ENCODE data around the gene TMEM266.

The TMEM266 gene

DNA sequence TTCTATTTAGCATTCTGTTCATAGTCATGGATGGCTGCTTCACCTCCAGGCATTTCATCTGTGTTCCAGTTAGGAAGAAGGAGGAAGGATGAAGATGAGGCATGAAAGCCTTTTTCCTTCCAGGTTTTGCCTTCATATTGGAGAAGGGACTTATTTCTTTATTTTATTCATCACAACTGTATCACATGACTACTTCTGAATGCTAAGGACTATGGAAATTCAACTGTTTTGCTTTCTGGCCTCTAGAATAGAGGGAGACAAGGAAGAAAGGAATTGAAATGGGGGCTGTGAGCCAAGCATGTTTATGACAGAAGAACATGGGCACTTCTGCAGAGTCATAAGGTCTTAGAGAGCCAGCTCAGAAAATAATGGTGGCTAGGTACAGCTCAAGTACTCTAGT is 10.4 kb downstream of the TMEM266 start:
- DNase-seq (ENCODE audit: low read depth, low spot score), result no peak

DNA sequence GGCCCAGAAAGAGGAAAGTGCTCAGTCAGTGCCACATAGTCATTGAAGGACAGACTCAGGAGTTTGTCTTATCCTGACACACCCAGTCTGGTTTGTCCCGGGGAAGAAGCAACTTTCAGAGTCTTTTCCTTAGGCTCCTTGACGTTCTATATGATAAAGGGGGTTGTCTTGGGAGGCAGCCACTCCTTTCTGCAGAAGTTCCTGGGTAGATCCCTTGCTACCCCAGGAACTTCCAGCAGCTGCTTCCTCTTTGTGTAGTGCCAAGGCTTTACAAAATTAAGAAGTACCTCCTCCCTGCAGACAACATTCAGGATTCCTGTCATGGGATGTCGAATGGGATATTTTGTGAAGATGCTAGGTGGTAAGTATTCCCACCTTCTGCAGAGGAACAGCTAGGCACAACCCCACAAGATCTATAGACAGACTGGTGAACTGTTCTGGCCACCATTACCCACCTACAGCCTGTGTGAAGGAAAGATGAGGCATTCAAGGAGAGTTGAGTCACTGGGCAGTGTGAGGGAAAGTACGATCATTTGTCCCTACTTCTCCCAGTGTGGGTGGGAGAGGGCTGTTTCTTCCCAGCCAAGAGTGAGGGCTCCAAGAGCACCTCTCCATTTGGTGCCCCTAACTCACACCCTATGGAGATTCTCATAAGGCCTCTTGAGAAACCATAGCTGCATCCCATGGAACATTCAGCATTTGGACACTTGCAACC is 11.3 kb downstream of the TMEM266 start:
- no peak for DNase-seq (ENCODE audit: low read depth, low spot score)

DNA sequence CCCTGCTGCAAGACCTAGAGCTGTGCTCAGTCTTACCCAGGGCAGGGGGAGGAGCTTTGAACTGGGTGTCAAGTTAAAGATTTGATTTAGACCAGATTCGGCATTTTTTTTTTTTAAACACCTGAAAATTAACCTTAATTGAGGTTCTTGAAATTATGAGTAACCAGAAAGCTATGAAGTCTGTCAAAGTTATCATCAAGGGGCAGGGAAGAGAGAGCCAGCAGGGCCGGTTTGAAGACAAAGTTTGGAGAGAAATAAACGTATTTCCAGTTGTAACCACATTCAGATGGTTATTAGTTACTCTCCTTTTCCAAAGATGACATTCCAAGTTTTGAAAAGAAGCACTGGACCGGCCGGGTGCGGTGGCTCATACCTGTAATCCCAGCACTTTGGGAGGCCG is 12.0 kb downstream of the TMEM266 start:
- no peak for DNase-seq (ENCODE audit: low read depth, low spot score)

DNA sequence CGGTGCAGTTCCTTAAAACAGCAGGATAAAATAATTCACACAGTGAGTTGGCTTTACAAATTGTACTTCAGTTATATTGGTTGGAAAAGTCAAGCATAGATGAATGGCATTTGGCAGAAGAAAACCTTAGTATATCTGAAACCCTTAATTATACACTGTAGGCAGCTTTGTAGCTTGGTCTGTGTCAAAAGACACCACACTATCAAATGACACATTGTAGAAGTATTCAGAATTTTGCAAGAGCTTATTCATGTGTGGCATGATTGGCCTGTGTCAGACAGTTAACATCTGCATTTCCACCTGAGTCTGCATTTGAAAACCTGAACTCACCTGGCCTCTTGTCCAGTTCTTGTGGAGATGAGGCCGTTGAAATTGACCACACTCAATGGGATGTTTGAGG is 13.8 kb downstream of the TMEM266 start:
- no peak for DNase-seq (ENCODE audit: low read depth, low spot score)

DNA sequence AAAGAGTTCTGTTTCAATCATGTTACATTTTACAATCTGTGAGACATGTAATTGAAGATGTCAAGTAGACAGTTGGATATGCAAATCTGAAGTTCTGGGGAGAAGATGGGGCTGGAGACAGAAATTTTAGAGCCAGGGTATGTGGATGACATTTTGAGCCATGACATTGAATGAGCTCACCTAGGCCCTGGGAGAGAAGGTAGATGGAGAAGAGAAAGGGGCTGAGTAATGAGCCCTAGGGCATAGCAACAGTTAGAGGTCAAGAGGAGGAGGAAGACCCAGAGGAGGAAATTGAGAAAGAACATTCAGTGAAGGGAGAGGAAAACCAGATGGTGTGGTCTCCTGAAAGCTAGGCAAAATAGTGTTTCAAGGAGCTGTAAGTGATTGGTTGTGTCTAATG is 15.3 kb downstream of the TMEM266 start:
- DNase-seq (ENCODE audit: low read depth, low spot score), result no peak

DNA sequence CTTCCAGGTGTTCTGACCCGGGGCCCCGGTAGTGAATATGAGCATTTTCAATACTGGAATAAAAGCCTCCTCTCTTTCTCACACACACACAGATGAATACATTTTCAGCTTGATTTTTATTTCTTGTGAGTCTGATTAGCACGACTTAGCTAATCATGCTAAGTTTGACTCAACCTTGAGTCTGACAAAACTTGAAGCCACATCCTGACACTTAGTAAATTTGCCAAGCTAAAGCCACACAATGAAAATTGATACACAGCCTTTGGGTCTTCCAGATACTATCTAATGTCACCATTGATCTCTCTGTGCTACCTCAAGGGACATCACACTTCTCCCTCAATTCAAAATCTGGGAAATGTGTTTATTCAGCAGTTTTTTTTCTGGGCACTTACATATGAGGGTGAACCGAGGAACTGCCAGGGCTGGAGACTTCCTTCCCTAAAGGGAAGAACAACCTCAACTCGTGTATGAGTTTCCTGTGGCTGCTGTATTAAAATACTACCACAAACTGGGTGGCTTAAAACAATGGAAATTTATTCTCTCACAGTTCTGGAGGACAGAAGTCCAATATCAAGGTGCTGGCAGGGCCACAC is 18.6 kb downstream of the TMEM266 start:
- DNase-seq (ENCODE audit: low read depth, low spot score), result no peak

DNA sequence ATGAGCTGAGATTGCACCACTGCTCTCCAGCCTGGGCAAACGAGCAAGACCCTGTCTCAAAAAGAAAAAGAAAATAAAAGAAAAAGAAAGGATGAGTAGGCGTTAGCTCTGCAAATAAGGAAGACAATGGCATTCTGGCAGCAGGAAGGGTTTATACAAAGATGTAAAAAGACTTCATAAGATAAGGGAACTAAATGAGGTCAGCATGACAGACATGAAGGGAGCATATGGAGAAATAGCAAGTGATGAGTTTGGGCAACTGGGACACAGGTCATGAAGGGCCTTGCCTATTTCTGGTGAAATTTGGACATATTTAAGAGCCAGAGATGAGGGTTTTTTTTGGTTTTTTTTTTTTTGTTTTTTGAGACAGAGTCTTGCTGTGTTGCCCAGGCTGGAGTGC is 24.5 kb downstream of the TMEM266 start:
- DNase-seq (ENCODE audit: low read depth, low spot score), result no peak

DNA sequence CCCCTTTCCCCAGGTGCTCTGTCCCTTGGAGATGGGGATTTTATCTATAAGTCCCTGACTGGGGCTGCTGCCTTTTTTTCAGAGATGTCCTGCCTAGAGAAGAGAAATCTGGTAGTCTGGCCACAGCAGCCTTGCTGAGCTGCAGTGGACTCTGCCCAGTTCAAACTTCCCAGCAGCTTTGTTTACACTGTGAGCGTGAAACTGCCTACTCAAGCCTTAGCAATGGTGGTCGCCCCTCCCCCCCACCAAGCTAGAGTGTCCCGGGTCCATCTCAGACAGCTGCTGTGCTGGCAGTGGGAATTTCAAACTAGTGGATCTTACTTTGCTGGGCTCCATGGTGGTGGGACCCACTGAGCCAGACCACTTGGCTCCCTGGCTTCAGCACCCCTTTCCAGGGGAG is 38.9 kb downstream of the TMEM266 start:
- no peak for DNase-seq (ENCODE audit: low read depth, low spot score)

DNA sequence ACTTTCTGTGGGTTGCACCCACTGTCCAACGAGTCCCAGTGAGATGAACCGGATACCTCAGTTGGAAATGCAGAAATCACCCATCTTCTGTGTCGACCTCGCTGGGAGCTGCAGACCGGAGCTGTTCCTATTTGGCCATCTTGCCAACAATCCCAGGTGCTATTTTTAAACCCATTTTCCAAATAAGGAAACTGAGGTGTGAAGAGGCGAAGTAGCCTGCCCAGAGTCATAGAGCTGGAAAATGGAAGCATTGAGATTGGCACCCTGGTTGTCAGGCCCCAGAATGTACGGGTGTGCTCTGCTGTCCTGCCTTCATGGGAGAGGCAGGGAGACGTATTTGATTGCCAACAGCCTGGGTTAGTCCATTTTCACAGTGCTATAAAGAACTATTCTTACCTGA is 39.6 kb downstream of the TMEM266 start:
- no peak for DNase-seq (ENCODE audit: low read depth, low spot score)

DNA sequence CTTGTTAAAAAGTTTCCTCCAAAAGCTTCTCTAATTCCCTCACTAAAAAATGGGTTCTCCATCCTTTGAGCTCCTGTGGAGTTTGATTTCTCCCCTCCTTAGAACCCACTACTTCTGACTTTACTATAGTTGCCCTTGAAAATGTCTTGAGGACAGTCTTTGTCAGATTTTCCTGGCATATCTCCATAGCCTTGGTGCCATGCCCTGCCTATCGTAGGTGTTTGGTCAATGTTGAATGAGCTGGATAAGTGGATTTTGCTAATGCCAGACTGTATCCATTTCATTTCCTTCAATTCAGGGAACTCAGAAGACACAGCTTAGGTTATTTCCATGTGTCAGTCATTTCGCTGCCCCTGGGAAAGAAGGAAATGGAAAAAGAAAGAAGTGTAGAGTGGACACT is 40.6 kb downstream of the TMEM266 start:
- no peak for DNase-seq (ENCODE audit: low read depth, low spot score)

DNA sequence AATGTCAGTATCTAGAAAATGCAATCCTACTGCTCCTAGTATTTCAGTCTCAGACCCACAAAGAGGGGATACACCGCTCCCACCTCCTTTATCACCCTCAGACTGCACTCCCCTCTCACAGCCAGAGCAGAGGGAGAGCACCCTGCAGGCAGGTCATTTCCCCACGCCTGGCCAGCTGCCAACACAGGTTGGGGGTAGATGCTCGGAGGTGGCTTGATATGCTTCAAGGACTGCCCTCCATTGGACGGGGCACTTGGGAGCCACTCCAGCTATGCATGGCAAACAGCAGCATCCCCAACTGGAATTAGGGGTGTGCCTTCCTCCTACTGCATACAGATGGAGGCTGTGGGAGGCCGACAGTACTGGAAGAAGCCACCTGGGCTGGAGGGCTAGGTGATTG is 41.9 kb downstream of the TMEM266 start:
- DNase-seq (ENCODE audit: low read depth, low spot score), result no peak

DNA sequence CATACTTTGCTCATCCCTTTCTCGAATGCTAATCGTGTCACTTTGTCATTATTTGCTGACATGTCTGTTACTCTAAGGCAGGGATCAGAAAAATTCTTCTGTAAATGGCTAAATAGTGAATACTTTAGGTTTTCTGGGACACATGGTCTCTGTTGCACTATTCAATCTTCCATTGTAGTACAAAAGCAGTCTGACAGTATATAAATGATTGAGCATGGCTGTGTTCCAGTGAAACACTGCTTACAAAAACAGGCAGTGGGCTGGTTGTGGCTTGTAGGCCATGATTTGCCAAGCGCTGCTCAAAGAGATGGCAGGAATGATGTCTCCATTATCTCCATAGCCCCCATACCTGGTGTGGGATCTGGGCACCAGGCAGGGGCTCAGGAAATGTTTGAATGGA is 45.6 kb downstream of the TMEM266 start:
- DNase-seq (ENCODE audit: low read depth, low spot score), result no peak

DNA sequence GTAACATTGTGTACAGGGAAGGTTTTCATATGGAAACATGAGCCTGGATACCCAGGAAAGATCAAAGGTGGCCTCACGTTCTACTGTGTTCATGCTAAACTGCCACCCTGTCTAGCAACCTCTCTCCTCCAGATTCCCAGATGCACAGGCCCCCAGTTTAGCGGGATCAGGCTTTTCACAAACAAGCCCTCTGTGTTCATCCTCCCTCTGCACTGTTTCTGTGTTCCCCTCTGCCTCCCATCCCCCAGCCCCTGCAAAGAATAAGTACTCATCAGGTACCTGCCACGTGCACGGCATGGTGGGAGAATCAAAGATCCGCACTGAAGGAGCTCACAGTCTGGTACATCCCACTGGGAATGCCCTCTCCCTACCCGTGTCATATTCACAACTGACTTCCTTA is 46.1 kb downstream of the TMEM266 start:
- DNase-seq (ENCODE audit: low read depth, low spot score), result no peak

DNA sequence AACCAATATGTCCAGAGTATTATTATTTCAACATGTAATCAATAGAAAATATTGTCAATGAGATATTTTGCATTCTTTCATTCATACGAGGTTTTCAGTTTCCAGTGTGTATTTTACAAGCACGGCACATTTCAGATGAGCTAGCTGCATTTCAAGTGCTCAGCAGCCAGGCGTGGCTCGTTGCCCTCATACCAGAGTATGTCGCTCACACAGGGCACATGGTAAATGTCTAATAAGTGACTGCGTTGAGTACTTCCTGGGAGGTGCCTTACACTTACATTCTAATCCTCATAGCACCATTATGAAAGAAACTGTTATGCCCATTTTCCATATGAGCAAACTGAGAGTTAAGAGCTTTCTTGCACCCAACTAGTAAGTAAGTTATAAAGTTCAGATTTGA is 47.4 kb downstream of the TMEM266 start:
- DNase-seq (ENCODE audit: low read depth, low spot score), result no peak

DNA sequence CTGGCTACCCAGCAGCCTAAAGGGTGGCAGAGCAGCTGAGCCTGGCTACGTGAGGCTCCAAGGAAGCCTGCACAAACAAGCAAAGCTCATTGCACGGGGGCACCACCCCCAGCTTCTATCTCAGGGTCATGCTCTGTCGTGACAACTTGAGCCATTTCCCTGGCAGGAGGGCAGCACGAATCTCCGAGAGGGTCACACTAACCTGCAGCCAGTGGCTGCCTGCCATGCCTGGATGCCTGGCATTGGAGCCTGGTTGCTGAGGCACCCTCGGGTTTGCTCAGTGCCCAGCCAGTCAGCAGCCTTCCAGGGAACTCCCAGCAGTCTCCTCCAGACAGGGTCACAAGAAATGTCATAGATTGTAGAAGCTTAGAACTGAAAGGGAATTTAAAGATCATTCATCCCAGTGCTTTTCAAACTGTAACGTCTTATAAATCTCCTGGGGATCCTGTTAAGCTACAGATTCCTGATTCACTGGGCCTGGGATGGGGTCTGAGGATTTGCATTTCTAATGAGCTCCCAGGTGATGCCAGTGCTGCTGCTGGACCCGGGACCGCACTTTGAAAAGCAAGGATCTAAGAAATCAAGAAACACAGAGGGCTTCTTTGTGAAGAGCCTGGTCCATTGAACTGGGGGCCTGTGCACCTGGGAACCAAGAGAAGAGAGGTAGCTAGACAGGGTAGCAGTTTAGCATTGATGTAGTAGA is 48.4 kb downstream of the TMEM266 start:
- no peak for DNase-seq (ENCODE audit: low read depth, low spot score)

DNA sequence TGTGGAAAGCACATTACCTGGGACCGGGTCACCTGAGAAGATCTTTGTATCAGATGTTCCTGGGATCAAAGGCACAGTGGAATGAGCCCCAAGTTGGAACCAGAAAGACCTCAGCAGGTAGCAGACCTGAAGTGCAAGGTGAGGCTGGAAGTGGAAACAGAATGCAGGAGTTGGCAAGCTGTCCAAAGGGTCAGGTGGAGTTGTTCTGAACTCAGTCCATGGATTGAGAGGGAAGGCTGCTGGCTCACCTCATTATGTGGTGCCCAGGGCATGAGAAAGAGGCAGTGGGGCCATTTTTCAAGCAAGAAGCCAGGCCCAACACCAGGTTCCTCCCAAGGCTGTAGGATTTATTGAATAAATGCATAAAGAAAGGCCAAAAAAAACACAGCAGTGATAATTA is 49.3 kb downstream of the TMEM266 start:
- DNase-seq (ENCODE audit: low read depth, low spot score), result no peak

DNA sequence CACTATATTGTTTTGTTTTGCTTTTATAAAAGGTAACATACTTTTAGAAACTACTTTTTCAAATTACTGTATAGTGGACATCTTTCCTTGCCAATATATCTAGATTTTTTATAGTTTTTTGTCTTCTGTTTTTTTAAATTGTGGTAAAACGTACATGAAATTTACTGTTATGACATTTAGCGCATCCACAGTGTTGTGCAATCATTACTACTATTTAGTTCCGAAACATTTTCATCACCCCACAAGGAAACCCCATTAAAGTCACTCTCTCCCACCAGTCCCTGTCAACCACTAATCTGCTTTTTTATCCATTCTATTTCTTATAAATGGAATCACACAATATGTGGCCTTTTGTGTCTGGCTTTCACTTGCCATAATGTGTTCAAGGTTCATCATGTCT is 54.8 kb downstream of the TMEM266 start:
- DNase-seq (ENCODE audit: low read depth, low spot score), result no peak

DNA sequence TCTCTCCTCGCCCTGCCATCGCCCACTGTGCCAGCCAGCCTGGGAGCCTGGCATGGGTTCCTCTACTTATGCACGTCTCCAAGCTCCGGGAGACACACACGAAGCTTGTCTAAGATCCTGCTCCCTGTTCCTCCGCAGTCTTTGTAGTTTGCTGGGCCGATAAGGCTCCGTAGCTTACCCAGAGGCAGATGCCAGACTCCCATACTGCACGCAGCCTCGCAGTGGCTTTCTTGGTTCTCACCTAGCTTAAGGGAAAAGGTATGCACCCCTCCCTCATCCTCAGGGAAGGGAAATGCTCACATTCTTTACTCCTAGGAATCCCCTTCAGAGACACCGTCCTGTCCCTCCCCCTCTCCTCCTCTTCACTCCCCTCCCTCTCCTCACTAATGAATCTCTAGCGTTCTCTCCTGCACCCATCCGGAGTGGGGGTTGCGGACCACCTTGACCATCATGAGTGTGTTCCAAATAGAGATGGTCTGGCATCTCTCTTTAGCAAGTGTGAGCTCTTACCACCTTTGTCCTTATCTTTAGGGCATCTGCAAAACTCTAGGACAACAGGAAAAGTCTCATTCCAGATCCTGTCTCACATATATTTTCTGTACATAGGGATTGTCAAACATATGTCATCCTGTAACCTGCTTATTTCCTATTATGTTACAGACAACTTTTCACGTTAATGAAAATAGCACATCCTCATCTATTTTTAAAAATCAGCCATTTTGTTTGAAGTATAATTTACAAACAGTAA is 56.5 kb downstream of the TMEM266 start:
- no peak for DNase-seq (ENCODE audit: low read depth, low spot score)

DNA sequence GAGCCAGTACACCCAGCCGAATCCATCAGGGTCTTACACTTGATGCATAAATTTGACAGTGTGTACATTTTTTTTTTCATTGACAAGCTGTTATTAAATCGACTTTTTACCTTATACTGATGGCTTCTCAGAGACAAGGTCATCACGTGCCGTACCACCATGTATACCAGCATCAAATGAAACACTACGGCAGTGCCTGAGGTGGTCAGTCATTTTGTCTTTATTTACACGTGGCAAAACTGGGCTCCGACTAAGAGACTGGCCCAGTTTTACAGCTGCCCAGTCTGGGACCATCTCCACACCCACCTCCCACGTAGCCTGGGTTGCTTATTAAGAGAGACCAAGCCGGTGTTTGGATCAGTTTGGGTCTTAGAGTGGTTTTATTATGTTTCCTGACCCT is 57.4 kb downstream of the TMEM266 start:
- no peak for DNase-seq (ENCODE audit: low read depth, low spot score)

DNA sequence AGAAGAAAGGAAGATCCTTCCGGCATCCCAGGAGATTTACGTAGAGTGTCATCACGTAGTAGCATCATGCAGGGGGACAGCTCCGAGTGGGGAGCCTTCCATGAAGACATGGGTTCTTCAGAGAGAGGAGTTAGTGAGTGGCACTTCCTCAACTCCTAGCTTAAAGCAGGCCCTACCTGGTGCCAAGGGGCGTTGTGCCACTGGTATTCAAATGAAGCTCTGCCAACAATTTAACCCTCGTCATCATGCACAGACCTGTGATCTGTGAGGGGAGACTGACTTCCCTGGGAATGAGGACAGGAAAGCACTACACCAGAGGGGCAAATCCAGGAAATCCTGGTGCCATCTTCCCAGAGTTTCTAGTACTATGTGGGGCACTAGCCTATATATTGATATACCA is 59.0 kb downstream of the TMEM266 start:
- no peak for DNase-seq (ENCODE audit: low read depth, low spot score)

DNA sequence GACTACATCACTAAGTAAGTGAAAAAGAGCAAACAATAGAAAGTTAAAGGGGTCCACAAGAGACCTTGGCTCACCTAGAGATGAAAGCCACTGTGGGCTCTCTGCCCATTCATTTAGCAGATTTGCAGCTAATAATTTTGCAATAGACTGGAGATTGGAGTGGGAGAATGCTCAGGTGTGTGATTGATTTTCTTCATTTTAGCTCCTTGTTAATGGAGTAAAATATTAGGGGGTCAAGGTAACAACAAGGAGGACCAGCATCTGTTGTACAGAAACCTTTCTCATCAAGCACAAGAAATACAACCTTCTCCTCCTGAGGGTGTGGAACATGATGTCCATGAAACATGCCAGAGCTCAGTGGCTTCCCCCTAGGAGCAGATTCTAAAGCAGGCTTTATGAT is 63.2 kb downstream of the TMEM266 start:
- no peak for DNase-seq (ENCODE audit: low read depth, low spot score)

DNA sequence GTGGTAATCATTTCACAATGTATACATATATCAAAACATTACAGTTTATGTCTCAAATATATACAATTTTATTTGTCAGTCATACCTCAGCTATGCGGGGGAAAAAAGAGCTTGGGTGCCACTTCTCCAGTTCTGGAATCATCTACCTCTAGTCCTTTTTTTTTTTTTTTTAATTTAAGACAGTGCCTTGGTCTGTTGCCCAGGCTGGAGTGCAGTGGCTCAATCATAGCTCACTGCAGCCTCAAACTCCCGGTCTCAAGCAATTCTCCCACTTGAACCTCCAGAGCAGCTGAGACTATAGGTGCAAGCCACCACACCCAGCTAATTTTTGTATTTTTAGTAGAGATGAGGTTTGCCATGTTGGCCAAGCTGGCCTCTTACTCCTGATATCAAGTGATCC is 67.4 kb downstream of the TMEM266 start:
- no peak for DNase-seq (ENCODE audit: low read depth, low spot score)

DNA sequence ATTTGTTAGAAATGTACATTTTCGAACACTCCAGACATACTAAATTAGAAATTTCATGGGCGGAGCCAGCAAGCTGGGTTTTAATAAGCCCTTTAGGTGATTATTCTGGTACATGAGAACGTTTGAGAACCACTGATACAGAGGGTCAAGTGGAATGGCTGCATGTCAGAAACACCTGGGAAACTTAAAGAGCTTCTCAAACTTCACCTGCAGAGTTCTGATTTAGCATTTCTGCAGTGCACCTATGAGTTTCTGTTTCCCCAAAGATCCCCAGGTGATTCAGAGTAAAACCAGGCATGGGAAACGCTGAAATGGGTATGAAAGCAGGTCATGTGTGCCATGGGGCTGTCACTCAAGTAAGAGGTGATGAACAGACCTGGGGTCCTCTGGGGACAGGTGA is 68.1 kb downstream of the TMEM266 start:
- DNase-seq (ENCODE audit: low read depth, low spot score), result no peak
